PC-3 (cell line): ENCODE results near the gene DNAH14. TPM values are rescaled to one million over a fixed set of nuclear protein-coding genes. Genes with fewer than 3 reads are reported as not detected.

Experiments used
- ATAC-seq: fragments of 200-7000 bp; cut with Tn5 transposase; 2 replicates; pipeline ENCODE4 v1.9.1; 2020; ENCODE audit warnings: mild to moderate bottlenecking, moderate library complexity
- BruUV-seq: library from RNA; stranded (reverse); fragments of 400-500 nt; replicated peaks from 2 replicates; lab custom pipeline; 2021; lab: Mats Ljungman, UMichigan
- CTCF ChIA-PET: fragments of 300-600 bp; sonication (Branson Sonifier 250); formaldehyde crosslinking; loops from one replicate; lab custom pipeline; 2022; ENCODE audit warnings: antibody characterized with exemption; lab: Charles Lee
- POLR2A ChIA-PET: fragments of 300-600 bp; sonication (Branson Sonifier 250); formaldehyde crosslinking; loops from one replicate; lab custom pipeline; 2022; ENCODE audit warnings: antibody characterized with exemption; ENCODE audit not compliant: unreplicated experiment; lab: Charles Lee
- DNase-seq: peaks from one replicate; pipeline ENCODE4 v3.0.0-alpha.2; 2015
- H2AFZ ChIP-seq: fragments of 300-600 bp; sonication (generic); 2 replicates; pipeline ENCODE4 v1.6.0; 2016; ENCODE audit warnings: antibody characterized with exemption, low read length
- H3F3A ChIP-seq: fragments of 300-600 bp; sonication (generic); one replicate; pipeline ENCODE4 v1.6.0; 2017; ENCODE audit warnings: antibody characterized with exemption, low read length, control low read depth, mild to moderate bottlenecking; ENCODE audit not compliant: unreplicated experiment
- H3K27ac ChIP-seq: fragments of 300-600 bp; sonication (generic); 2 replicates; pipeline ENCODE4 v1.5.1; 2016; ENCODE audit warnings: mild to moderate bottlenecking, low read length
- H3K27me3 ChIP-seq: fragments of 300-600 bp; sonication (generic); 2 replicates; pipeline ENCODE4 v1.6.1; 2016; ENCODE audit warnings: low read length, mixed read lengths
- H3K36me3 ChIP-seq: fragments of 300-600 bp; sonication (generic); 2 replicates; pipeline ENCODE4 v1.6.1; 2016; ENCODE audit warnings: low read depth, mixed run types, low read length, mixed read lengths
- H3K4me1 ChIP-seq: fragments of 300-600 bp; sonication (generic); 2 replicates; pipeline ENCODE4 v1.5.1; 2016; ENCODE audit warnings: low read length; ENCODE audit not compliant: insufficient read depth
- H3K4me2 ChIP-seq: fragments of 300-600 bp; sonication (generic); 2 replicates; pipeline ENCODE4 v1.6.0; 2016; ENCODE audit warnings: low read length
- H3K4me3 ChIP-seq: fragments of 300-600 bp; sonication (generic); 2 replicates; pipeline ENCODE4 v1.5.1; 2016; ENCODE audit warnings: mild to moderate bottlenecking, low read length, mixed read lengths
- H3K79me2 ChIP-seq: fragments of 300-600 bp; sonication (generic); 2 replicates; pipeline ENCODE4 v1.6.1; 2017; ENCODE audit warnings: low read length, mixed read lengths
- H3K9ac ChIP-seq: fragments of 300-600 bp; sonication (generic); 2 replicates; pipeline ENCODE4 v1.6.0; 2016; ENCODE audit warnings: mild to moderate bottlenecking, low read length
- H3K9me2 ChIP-seq: fragments of 300-600 bp; sonication (generic); replicated peaks from 2 replicates; pipeline ENCODE4 v1.6.1; 2016; ENCODE audit warnings: mixed run types, low read length, mixed read lengths
- H3K9me3 ChIP-seq: fragments of 300-600 bp; sonication (generic); 2 replicates; pipeline ENCODE4 v1.6.1; 2016; ENCODE audit warnings: low read length, mixed read lengths
- H4K20me1 ChIP-seq: fragments of 300-600 bp; sonication (generic); 2 replicates; pipeline ENCODE4 v1.6.1; 2016; ENCODE audit warnings: low read length, mixed read lengths
- EZH2 ChIP-seq: fragments of 300-600 bp; sonication (generic); IDR thresholded peaks from one replicate; pipeline ENCODE4 v1.6.1; 2017; ENCODE audit warnings: antibody characterized with exemption, mild to moderate bottlenecking, low read length; ENCODE audit not compliant: unreplicated experiment
- EZH2phosphoT487 ChIP-seq: fragments of 300-600 bp; sonication (generic); IDR thresholded peaks from 2 replicates; pipeline ENCODE4 v1.6.1; 2018; ENCODE audit warnings: mild to moderate bottlenecking, antibody characterized with exemption, low read length, borderline replicate concordance
- intact Hi-C: fragments of 100-400 bp; cut with micrococcal nuclease; formaldehyde crosslinking; loops from 2 replicates; pipeline ENCODE4 v1.9.0; 2023
- total RNA-seq: library from RNA; depleted of rRNA; stranded (reverse); fragments of >200 nt; gene quantifications from 2 replicates; pipeline ENCODE4 v1.2.3, GENCODE V29; 2014
- TF ChIP-seq, protein P1 (sequence below): fragments of 300-600 bp; sonication (generic); conservative IDR thresholded peaks from 2 replicates; pipeline ENCODE4 v1.5.1; 2017; ENCODE audit warnings: antibody characterized with exemption, low read depth, mild to moderate bottlenecking, low read length

The DNAH14 gene
- total RNA-seq, 1 experiment from 2014 or later = 42.8 TPM

DNA sequence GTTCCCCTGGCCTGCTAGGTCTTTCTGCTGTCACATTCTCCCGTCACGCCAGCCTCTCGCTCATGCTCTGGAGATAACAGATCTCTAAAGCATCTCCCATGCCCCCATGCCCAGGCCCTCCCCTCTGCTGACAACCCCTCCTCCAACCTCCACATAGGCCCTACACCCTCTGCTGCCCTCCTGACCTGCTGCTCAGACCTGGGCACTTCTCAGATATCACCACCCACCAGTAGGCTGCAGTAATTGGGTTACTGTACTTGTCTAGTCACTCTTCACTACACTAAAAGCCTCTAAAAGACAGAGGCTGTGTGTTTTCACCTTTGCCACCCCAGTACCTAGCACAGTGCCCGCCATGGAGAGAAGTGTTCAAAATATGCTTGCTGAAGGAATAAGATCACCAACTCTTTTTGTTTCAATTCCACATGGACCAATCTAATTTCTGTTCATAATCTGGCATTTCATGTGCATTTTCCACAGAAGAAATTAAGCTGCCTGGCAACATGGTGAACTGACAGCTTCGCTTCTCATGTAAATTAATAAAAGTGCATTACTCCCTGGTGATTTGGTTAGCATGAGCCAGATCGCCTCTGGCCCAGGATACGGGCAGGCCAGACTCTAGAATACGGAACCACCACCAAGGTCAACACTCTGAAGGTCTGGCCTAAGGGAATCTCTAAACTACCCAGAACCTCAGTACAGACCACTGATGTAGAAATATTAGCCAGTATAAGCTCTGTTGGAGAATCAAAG, 477.7 kb downstream of the DNAH14 start:
- BruUV-seq = no TSS peak
- no peak for TF ChIP-seq EZH2phosphoT487
- TF ChIP-seq EZH2 = no peak
- TF ChIP-seq, protein P1, sequence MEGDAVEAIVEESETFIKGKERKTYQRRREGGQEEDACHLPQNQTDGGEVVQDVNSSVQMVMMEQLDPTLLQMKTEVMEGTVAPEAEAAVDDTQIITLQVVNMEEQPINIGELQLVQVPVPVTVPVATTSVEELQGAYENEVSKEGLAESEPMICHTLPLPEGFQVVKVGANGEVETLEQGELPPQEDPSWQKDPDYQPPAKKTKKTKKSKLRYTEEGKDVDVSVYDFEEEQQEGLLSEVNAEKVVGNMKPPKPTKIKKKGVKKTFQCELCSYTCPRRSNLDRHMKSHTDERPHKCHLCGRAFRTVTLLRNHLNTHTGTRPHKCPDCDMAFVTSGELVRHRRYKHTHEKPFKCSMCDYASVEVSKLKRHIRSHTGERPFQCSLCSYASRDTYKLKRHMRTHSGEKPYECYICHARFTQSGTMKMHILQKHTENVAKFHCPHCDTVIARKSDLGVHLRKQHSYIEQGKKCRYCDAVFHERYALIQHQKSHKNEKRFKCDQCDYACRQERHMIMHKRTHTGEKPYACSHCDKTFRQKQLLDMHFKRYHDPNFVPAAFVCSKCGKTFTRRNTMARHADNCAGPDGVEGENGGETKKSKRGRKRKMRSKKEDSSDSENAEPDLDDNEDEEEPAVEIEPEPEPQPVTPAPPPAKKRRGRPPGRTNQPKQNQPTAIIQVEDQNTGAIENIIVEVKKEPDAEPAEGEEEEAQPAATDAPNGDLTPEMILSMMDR = no peak
- H2AFZ ChIP-seq = no peak overlapping the region
- ATAC-seq = no peak
- no peak overlapping the region for H3K27ac ChIP-seq
- H3K79me2 ChIP-seq = no peaks in the 10 kb centered on the region
- H3K27me3 ChIP-seq = no peaks in the 10 kb centered on the region
- DNase-seq = no peak
- H4K20me1 ChIP-seq = no peaks in the 10 kb centered on the region
- H3K4me1 ChIP-seq = no peaks in the 10 kb centered on the region
- no peak overlapping the region for H3K4me3 ChIP-seq
- intact Hi-C loops = no loop called here
- CTCF ChIA-PET = no interaction called here
- H3F3A ChIP-seq = no peaks in the 10 kb centered on the region
- POLR2A ChIA-PET = no interaction called here
- peaks cover 46% of the 10 kb centered on the region for H3K36me3 ChIP-seq
- no peak overlapping the region for H3K4me2 ChIP-seq
- H3K9me3 ChIP-seq = no peaks in the 10 kb centered on the region
- no peaks in the 10 kb centered on the region for H3K9me2 ChIP-seq
- no peak overlapping the region for H3K9ac ChIP-seq

DNA sequence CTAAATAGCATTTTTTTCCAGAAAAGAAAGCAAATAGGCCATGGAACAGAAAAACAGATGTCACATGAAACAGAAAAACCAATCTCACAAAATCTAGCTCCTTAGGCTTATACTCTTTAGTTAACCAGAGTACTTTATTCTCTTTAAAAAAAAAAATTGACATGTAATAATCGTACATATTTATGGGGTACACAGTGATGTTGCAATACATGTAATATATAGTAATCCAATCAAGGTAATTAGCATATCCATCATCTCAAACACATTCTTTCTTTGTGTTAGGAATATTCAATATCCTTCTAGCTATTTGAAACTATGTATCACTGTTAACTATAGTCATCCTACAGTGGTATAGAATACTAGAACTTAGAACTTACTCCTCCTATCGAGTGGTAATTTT, 478.3 kb downstream of the DNAH14 start:
- Histone ChIP-seq H2AFZ (no peak overlapping the region), H3K9me2 (no peaks in the 10 kb centered on the region), H3K4me2 (no peak overlapping the region), H3K4me3 (no peak overlapping the region), H3K4me1 (no peaks in the 10 kb centered on the region), H3F3A (no peaks in the 10 kb centered on the region), H3K79me2 (no peaks in the 10 kb centered on the region), H3K9me3 (no peaks in the 10 kb centered on the region), H3K36me3 (peaks cover 46% of the 10 kb centered on the region), H3K9ac (no peak overlapping the region), H4K20me1 (no peaks in the 10 kb centered on the region), H3K27ac (no peak overlapping the region), H3K27me3 (no peaks in the 10 kb centered on the region)
- intact Hi-C loops = no loop called here
- POLR2A ChIA-PET = no interaction called here
- DNase-seq = no peak
- no peak for ATAC-seq
- TF ChIP-seq EZH2 (no peak), EZH2phosphoT487 (no peak)
- TF ChIP-seq, protein P1 = no peak
- CTCF ChIA-PET = no interaction called here
- no TSS peak for BruUV-seq

DNA sequence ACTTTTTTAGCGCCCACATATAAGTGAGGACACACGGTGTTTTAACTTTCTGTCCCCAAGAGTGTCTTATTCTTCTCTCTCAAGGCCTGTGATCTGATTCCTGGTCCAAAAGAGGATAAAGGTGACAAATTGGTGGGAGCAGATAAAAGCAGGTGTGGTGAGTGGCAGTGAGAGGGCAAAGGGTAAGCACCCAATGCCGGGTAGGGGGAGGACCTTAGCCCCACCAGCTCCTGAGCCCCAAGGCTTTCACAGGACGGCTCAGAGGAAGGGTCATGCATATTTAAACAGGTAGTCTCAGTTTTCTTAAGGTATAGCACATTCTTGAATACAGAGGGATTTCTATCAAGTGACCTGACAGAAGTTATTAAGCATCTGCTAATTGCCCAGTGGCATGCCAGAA, 478.8 kb downstream of the DNAH14 start:
- CTCF ChIA-PET = no interaction called here
- no peak overlapping the region for H3K4me2 ChIP-seq

More for the DNA sequence above, 478.8 kb downstream of the DNAH14 start:
- H3K4me1 ChIP-seq = no peaks in the 10 kb centered on the region
- H3K79me2 ChIP-seq = no peaks in the 10 kb centered on the region
- no peak for TF ChIP-seq EZH2phosphoT487
- TF ChIP-seq, protein P1 = no peak
- no peak for TF ChIP-seq EZH2
- no peaks in the 10 kb centered on the region for H3K27me3 ChIP-seq
- no peak overlapping the region for H2AFZ ChIP-seq
- no peak overlapping the region for H3K27ac ChIP-seq
- H3K9ac ChIP-seq = no peak overlapping the region
- POLR2A ChIA-PET = no interaction called here
- no peaks in the 10 kb centered on the region for H3K9me2 ChIP-seq
- H3F3A ChIP-seq = no peaks in the 10 kb centered on the region
- no peak for DNase-seq
- H3K4me3 ChIP-seq = no peak overlapping the region
- no peaks in the 10 kb centered on the region for H4K20me1 ChIP-seq
- no TSS peak for BruUV-seq
- intact Hi-C loops = no loop called here
- no peaks in the 10 kb centered on the region for H3K9me3 ChIP-seq
- H3K36me3 ChIP-seq = peaks cover 50% of the 10 kb centered on the region
- ATAC-seq = no peak
